ENCODE data around the gene STXBP5.

Gene STXBP5

DNA sequence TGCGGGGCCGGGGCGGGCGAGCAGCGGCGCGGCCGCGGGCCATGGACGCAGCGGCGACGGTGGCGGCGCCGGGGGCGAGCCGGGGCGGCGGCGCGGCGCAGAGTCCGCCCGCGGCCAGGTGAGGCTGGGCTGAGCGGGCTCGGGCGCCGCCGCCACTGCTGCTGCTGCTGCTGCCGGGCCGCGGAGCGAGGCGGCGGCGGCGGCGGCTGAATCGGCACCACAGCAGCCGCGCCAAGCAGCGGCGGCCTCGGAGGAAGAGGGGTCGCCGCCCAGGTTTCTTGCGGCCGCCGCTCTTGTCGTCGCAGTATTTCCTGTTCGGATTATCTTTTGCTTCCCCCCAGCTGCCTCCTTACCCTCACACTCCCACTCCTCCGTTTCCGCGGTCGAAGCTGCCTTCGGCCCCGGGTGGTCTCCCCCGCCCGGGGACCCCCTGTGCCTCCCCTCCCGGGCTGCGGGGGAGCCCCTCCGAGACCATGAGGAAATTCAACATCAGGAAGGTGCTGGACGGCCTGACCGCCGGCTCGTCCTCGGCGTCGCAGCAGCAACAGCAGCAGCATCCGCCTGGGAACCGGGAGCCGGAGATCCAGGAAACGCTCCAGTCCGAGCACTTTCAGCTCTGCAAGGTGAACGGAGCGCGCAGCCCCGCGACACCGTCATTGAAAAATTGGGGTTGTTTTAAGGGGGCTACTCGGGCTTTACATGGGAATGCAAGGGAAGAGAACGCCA is at the start of gene STXBP5:
Gene STXBP5 (plus strand): TSS at position 358 of the 726 bp plus-strand sequence. CDS start 116 bp downstream, at position 474.
- DNase-seq (ENCODE audit: low spot score) = peak; percentile 66

DNA sequence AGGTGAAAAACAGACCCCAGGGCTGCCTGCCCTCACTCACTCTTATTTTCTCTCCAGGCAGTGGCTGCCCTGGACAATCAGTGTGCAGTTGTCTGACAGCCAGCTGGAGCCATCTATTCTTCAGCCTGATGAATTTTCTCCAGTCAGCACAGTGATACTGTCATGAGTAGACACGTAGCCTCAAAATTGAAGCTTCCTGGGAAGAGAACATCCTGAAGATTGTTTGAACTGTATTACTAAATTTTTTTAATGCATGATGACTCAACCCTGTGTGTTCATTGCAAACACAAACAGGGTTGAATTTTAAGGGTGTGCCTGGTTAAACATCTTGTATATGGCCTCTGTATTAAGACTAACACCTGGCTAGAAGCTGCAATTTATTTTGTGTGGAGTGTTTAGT is 49.8 kb upstream of the STXBP5 start:
- DNase-seq (ENCODE audit: low spot score) = no peak

DNA sequence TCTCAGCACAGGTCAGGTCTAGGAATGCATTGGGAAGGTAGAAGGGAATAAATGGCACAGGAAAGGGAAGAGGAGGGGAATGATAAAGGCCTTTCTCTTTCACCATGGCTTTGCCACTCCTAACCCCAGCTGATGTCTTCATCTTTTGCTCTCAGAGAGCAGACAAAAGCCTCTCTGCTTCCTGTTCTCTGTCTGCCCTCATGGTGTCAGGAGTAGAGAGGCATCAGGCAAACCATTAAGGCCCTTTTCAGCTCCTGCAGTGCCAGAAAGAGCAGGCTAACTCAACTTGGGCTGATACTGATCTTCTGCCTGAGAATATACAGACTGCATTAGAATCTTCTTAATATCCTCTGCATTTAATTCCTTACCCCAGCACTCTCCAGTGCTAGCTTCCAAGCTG is 48.0 kb upstream of the STXBP5 start:
- no peak for DNase-seq (ENCODE audit: low spot score)

DNA sequence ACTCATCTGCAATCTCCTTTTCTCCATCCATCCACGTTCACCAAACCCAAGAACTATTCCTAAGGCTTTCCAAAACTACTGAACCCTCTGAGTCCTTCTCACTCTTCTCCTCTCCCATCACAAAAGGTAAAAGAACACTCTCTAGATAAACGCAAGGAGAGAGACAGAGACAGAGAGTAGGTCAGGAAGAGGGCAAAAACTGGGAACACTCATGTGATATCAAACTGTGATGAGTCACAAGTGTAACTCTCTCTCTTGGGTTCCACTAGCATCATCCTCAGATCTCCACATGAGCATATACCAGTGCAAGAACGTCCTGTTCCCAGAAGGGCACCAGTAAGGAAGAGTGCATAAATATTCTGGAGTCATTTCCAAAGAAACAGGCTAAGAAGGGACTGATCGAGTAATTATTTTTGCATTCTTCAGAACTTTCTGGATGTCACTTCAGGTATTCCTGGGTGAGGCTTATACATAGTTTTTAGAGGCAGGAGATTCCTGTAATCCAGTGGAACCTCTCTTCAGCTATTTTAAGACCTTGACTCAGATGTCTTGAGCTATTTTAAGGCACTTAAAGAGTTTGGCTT is 47.3 kb upstream of the STXBP5 start:
- no peak for DNase-seq (ENCODE audit: low spot score)

DNA sequence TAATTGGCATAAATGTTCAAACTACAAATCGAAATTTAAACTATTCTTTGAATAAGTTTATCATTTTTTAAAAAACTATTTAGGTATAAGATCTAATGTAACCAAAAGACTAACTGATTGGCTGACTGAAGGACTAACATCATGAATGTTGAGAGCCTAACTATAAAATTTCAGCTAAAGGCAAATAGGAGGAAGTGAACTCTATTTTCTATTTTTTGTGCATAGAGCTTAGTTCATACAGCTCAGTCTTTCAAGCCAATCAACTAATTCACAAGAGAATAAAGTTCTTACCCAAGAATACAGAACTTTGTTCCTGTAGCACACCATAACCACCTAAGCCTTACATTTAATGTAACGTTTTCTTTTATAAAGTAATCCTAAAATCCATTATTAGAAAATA is 46.3 kb upstream of the STXBP5 start:
- no peak for DNase-seq (ENCODE audit: low spot score)

DNA sequence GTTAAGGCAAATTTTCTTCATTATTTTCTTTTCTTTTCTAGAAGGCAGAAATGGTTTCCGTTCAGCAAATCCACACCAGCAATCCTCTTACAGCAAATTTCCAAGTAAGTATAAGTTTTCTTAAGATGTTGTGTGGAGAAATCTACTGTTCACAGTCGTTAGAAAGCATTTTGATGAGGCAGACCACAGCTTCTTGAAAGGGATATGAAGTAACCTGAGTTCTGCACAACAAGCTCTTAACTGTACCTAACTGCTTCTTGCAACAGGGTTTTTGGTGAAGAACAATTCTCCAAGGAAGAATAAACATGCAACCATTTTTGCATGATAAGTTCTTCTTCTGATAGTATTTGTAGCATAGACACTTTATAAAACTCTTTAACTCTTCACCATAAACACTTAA is 45.3 kb upstream of the STXBP5 start:
- DNase-seq (ENCODE audit: low spot score) = no peak

DNA sequence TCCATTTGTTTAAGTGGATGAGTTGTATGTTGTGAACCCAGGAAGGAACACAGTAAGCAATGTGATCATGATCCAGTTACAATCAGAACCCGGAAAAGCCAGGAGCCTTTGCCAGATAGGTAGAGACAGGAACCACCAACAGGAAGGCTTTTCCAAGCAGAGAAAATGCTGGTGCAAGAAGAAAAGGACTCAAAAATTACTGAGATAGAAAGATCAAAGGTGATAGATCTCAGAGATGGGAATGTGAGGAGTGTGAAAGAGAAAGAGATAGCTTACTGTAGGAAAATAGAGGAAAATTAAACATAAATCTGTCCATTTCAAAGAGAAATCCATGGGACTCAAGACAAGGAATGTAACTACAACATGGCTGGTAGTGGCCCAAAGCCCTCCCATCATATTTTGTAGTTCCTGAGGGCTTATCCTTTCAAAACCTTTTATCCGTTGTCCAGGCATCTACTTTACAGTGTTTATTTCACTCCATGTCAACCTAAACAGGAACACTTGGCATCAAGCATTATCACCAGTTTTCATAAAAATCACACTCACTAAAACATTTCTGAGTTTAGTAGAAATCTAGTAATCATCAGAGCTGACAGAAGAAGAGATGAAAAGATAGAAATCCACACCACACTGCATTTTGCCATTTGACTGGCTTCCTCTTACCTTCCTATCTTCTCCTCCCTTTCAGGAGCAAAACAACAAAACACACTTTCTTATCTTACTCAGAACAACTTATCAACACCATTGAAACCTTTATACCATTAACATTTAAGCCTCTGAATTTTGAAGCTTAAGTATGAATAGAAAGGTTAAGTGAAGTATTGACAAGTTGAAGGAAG is 44.5 kb upstream of the STXBP5 start:
- no peak for DNase-seq (ENCODE audit: low spot score)

DNA sequence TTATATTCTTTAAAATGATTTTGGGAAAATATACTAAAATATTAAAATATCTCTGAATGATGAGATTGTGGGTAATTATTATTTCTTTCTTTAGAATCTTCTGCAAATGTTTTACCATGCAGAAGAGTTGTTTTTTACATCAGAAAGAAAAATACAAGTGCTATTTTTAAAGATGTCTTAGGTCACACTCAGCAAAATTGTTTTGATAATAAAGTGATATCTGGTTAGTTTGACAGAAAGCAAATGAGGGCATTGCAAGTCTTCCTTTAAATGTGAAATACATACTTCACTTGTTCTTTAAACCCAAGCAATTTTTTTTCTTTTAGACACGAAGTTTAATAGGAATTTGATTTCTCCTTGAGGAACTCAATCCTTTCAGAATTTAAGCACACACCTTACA is 43.6 kb upstream of the STXBP5 start:
- DNase-seq (ENCODE audit: low spot score) = no peak

DNA sequence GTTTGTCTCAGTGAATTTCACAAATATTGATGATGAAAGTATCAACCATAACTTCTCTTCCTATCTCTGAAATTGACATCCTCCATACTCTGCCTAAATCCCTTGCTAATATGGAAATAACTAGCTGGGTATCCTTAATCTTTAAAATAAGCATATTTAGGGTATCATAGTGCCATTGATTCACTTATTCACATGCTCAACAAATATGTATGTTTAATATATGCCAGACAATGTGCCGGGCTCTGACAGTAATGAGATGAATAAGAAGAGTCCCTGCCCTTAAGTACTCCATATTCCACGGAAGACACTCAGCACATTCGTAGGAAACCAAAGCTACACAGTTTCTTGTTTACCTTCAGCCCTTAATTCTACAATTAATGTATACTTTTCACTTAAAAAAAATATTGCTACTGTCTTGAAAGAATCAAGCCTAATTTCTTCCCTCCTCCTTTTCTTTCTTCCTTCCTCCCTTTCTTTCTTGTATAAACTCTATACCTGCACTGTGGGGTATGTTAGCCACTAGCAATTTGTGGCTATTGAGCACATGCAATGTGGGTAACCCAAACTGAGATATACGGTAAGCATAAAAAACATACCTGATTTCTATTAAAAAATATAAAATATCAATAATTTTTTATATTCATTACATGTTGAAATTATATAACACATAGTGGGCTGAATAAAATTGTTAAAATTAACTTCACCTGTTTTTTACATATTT is 42.8 kb upstream of the STXBP5 start:
- DNase-seq (ENCODE audit: low spot score) = no peak

DNA sequence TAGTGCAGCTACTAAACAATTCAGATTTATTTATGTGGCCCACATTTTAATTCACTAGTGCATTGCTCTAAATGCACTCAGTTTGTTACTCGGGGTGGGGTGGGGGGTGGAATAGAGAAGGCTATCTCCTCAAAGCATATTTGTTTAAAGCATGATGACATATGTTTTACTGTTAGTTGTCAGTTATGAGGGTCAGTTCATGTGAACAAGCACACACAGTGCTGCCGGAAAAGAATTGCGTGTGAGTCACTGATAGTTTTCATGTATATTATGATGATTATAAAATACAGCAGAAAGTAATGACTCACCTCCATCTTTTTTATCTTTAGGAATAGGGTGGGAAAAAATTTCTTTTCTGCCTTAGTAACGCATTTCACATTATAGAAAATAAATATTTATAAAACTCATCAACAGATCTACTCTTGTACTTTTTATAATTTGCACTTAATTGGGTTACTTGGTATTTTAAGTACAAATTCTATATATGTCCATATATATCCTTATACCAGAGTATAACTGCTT is 42.2 kb upstream of the STXBP5 start:
- DNase-seq (ENCODE audit: low spot score) = no peak

DNA sequence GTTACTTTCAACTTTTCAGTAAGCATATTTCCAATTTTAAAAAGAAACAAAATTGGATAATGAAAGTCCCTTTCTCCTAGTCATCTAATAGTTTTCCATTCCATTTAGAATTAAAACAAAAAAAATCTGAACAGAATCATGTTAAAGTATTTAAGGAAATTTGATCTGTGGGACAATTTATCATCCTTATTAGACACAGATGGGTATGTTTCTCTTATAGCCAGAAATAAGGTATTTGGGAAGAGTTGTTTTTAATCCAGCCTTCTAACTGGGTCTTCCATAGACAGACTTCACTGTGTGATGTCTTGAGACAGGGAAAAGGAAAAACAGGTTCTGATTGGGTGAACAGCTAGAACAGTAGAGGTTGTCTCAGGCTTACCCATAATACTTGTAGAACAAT is 39.5 kb upstream of the STXBP5 start:
- no peak for DNase-seq (ENCODE audit: low spot score)

DNA sequence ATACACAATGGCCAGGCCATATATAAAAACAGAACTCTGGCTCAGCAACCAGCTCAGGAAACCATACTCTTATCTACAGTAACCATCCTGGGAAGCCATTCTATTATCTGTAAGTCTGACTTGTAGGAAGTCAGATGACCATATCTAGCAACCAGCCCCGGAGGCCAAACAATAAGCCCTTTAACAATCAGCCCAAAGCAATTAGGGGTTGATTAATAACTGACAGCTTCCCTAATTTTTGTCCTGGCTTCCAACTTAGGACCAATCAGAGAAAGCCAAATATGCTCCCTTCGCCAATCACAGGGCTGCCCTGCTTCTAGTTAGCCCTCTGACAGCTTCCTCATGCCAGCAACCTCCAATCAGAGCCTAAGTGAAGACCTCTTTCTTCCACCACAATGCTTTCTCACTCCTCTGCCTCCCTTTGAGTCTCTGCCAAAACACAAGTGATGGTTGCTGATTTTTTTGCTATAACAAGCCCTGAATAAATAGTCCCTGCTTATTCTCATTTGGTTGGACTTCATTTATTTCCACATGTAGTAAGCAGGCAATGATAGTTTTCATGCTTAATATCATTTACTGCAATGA is 37.8 kb upstream of the STXBP5 start:
- no peak for DNase-seq (ENCODE audit: low spot score)

DNA sequence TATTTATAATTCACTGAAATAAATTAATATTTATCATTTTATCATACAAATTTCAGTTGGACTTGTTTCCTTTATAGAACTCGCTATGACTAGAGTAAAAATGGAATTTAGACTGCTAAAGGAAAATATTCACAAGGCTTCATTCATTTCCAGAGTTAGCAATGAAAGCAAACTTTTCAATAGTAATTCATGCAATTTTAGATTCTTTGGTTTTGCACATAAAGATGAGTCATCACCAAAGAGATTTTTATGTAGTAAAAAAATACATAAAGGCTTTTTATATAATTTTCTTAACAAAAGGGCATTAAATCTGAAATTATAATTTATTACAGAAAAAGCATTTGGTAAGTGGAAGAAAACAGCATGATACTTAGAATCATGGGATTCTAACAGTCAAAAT is 37.2 kb upstream of the STXBP5 start:
- no peak for DNase-seq (ENCODE audit: low spot score)

DNA sequence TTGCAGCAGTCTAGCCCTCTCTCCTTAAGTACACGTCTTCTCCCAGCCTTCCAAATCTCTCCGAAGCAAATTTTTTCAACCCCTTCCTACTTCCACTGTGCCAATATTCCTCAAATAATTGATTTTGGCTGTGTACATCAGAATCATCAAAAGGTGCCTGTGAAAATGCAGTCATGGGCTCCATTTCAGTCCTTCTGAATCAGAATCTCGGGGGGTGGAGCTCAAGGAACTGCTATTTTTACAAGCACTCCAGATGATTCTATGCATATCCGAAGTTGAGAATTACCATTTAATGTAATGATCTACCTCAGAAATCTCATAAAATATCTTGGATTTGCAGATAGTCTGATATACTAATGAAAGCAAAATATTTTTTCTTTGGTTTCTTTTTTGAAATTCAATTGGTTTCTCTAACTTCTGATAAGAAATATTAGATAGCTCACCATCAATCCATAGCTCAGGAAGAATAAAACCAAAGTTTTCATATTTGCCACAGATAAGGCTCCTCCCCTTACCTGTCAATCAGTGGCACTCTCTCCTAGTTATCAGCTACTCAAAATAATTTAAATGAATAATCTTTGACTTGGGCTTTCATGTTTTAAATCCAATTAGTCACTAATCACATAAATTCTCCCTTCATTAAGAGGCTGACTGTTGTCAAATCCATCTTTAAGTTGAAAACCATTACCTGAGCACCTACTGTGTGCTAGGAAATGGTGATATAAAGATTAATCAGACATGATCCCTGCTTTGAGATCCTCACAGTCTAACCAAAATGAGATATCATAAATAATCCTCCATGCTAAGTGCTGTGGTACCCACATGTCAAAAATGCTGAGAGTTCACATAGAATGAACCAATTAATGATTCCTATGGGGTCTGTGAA is 36.4 kb upstream of the STXBP5 start:
- DNase-seq (ENCODE audit: low spot score) = no peak

DNA sequence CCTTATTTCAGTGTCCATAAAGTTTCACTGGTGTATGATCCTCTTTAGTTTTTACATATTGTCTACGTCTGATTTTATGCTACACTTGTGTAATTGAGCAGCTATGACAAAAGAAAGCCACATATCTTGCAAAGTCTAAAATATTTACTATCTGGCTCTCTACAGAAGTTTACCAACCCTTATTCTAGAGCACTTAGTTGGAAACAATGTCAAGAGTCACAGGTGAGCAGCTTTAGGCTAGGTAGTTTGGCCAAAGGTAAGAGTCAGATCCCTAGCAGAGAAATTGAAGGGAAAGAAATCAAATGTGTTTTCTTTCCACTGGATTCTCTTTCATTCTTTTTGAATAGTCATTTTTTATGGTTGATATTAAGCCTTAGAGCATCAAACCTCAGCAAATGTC is 34.7 kb upstream of the STXBP5 start:
- no peak for DNase-seq (ENCODE audit: low spot score)

DNA sequence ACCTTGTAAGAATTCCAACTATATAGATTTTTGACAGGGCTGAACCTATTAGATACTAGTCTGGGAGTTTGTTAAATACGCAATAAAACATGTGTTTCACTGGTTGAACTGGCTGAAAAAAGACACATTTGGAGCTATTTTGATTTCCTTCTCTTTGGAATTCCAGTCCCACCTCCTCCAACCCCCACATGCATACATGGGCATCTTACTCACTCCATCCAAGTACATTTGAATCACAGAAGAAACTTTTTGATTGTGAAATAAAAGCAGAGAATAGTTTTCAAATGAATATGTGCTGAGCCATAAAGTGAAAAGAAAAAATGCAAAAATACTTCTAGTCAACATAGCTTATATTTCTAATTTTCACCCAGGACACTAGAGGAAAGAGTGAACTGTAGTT is 33.9 kb upstream of the STXBP5 start:
- no peak for DNase-seq (ENCODE audit: low spot score)

DNA sequence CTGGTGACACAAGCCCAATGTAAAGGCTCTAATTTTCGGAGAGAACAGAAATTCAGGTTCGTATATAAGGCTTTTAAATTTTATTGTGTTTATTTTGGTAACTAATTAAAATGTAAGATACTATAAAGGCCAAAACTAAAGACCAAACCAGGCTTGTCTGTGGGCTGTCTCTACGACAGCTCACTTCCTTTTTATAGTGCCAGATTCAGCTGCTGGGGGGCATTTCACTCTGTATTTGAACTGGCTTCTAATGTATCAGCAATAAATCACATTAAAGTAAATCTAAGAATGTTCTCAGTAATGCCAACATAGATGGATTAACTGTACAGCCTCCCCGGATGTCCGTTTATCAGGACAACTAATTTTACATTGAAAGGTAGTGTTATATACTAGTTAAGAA is 31.1 kb upstream of the STXBP5 start:
- no peak for DNase-seq (ENCODE audit: low spot score)

DNA sequence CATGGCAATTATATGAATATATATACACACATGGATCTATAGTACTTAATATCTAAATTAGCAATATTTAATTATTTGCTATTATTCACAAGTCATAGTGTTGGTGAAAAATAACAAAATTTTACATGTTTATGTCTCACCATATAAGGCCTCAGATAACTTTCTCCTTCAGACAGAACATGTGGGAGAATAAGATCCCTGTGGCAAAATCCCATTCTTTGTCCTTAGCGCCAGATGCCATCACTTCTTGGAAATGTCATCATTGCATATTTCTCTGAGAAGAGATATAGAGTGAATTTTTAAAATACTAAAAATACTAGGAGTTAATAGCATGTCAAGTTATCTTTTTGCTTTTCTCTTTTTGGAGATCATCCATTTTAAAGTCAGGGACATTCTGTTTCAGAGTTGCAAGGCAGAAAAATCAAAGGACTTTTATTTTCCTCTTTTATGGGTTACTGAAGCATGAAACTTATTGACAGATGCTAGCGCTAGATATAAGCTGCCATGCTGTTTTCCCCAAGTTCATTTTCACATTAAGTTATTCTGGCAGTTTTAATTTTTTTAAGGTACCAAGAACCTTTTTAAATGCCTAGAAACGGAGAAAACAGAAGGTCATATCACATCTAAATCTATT is 30.4 kb upstream of the STXBP5 start:
- no peak for DNase-seq (ENCODE audit: low spot score)

DNA sequence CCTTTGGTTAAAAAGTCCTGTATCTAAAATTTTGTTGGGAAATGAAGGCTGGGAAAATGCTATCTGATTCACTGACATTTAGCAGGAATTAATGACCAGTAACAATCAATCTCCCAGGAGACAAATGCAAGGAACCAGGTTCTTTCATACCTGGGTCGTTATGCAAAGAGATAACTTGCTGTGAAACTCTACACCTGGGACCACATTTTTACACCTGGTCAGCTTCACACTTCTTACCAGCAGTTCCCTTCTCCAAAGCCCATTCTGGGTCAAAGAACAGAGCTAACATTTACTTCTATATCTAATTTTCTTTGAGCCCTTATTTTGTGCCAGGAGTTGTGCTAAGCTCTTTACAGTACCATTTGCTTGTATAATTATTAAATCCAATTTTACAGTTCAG is 27.4 kb upstream of the STXBP5 start:
- DNase-seq (ENCODE audit: low spot score) = no peak

DNA sequence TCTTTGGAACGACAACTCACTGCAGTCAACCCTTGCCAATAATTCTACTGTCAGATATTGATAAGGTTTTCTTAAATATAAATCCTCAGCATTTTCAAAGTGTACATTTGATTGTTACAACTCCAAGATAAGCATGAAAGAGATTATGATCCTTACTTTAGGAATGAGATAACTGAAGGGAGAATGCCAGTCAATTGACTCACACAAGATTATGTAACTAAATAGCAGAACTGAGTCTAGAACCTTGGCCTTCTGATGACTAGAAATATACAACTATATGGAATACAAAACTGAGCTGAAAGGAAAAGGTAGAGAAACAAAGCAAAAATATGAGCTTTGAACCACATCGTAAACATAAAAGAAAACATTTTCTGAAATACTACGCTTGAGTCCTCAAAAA is 26.9 kb upstream of the STXBP5 start:
- DNase-seq (ENCODE audit: low spot score) = no peak

Measured in ecto neural progenitor cell (in vitro differentiated cells).